Posterior cingulate gyrus (tissue), 11 donors: ENCODE results near the gene DNM3.
"Not testable (repeated sequence)": the region's sequence is repeated elsewhere in the genome, so short reads cannot be mapped to it uniquely, and the experiment has no call there.

Experiments used
- DNase-seq, 10 donors: peaks; one replicate each; pipeline versions ENCODE4 v3.0.0 to v3.0.0-alpha.2; 2020 to 2021; ENCODE audit warnings: mixed read lengths in 3 of 10
- intact Hi-C: fragments of 100-400 bp; cut with DNase I; formaldehyde crosslinking; loops from one replicate; pipeline ENCODE4 v1.15.1; 2023

Gene DNM3

GRCh38 chr1:172286629-172287076, 445.4 kb downstream of the DNM3 start:
- DNase-seq: no peak
- intact Hi-C loops: no loop called here

- peak in 3 of 10 donors; percentile 15 to 22 (median 22) for DNase-seq
- intact Hi-C loops: no loop called here
These were observed 445.9 kb downstream of the DNM3 start for GRCh38 chr1:172287208-172287607.

DNA sequence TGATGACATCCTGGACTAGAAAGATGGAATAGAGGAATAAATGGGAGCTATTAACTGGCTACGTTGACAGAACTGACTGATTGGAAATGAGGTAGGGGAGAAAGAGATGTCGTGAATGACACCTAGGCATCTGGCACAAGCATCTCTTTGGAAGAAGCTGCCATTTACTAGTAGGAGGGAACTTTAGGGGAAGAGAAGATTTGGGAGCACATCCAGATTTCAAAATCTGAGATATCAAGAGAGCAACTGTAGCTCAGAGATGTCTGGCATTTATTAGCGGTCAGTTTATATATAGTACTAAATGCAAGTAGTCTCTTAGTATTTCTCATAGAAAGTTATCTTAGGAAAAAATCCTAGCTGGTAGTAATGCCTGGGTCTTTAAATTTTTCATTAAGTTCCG, 447.3 kb downstream of the DNM3 start:
- no peak for DNase-seq
- intact Hi-C loops: no loop called here

GRCh38 chr1:172289448-172289847, 448.1 kb downstream of the DNM3 start:
- intact Hi-C loops: no loop called here
- DNase-seq: no peak

DNA sequence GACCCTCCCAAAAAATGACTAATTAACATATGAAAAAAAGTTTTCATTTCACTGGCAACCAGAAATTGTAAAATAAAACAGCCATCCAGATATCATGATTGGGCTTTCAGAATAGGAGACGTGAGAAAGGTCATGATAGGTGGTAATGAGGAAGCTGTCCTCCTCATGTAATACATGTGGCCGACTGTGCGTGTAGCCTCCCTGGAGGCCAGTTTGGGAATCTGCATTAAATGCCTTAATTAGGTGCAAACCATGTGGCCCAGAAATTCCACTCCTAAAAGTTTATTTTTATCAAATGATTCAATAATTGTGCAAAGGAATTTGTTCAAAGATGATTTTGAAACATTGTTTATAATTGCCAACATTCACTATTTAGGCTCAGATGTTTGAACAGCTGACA, 451.5 kb downstream of the DNM3 start:
- DNase-seq: no peak
- intact Hi-C loops: no loop called here

- intact Hi-C loops: no loop called here
- no peak for DNase-seq
These were observed 452.1 kb downstream of the DNM3 start for GRCh38 chr1:172293429-172293828.

DNA sequence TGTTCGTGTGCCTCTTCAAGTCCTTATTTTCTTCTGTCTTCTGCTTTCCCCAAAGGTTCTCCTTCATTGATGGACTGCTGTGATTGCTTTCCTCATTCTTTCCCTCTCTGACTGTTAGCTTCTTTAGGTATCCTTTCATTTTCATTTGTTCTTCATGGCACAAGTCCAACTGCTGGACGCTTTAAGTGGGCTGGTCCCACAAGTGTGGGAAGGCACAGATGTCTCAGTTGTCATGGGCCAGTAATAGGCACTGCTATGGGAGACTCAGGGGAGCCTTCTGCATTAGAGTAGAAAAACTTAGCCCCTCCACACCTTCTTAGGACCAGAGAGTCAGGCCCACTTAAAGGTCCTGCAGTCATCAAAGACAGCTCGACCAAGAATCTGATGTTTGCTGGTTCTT, 456.8 kb downstream of the DNM3 start:
- intact Hi-C loops: no loop called here
- DNase-seq: no peak

DNA sequence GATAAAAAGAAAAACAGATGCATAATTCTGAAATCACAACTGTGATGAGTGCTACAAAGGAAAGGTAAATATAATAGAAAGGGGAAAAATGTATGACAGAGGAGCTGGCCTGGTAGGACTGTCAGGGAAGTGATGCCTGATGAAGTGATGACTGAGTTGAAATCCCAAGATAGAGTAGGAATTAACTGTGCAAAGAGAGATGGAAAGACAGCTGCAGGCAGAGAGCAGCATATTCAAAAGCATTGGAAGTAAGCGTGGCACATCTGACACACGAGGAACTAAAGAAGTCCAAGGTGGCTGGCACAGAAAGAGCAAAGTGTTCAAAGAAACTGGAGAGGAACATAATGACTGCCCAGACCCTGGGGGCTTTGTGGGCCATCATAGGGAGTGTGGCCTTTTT, 457.6 kb downstream of the DNM3 start:
- intact Hi-C loops: no loop called here
- no peak for DNase-seq

- intact Hi-C loops: no loop called here
- DNase-seq: no peak
These were observed 458.2 kb downstream of the DNM3 start for GRCh38 chr1:172299515-172299914.

- DNase-seq, intact Hi-C loops: not testable (repeated sequence)
These were observed 466.2 kb downstream of the DNM3 start for GRCh38 chr1:172307508-172307907.

GRCh38 chr1:172308142-172308541, 466.8 kb downstream of the DNM3 start:
- intact Hi-C loops: no loop called here
- no peak for DNase-seq

DNA sequence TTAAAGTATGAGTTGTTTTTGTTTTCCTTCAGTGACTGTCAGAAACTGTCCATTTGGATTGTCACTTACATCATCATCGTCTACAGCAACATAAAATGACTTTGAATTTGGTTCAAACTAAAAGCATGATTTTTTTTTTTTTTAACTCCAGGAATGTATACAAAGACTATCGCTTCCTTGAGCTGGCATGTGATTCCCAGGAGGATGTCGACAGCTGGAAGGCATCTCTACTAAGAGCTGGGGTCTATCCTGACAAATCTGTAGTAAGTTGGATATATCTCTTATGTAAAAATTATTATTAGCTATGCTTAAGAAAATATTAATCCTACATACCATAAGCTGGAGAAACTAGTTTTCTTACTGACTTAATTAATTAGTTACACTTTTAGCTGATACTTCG, 467.3 kb downstream of the DNM3 start:
- intact Hi-C loops: no loop called here
- no peak for DNase-seq

DNA sequence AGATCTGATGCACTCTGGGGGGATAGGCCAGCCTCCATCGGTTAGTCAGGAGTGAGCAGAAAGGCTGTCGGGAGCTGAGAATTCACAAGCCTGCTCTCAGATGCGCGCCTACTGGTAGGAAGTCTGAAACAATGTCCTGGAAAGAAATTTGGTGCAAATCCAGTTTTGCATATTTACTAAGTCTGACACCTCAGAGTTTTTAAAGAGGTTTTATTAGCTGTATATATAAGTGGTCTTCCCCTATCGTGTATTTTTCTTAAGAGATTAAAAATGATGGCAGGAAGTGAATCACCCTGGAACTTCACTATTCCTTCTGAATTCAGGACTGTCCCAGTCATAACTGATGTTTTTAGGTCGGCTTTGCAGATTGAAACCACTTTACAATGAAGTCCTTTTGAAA, 479.4 kb downstream of the DNM3 start:
- DNase-seq: no peak
- intact Hi-C loops: no loop called here

DNA sequence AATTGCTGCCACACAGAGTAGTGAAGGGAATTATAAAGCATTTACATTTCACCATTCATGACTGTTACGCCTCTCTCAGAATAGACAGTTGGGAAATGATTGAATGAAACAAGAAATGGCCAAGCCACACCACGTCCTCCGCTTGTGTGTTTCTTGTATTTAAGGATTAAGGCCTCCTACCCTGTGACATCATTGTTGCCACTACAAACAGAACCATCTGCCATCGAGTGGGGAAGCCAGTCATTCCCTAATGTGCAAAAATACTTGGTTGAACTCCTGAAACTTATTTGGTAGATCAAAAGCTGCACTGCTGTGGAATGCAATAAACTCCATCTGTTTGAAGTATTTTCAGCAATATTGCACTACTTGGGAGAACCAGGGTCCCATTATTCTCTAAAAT, 480.2 kb downstream of the DNM3 start:
- intact Hi-C loops: no loop called here

DNA sequence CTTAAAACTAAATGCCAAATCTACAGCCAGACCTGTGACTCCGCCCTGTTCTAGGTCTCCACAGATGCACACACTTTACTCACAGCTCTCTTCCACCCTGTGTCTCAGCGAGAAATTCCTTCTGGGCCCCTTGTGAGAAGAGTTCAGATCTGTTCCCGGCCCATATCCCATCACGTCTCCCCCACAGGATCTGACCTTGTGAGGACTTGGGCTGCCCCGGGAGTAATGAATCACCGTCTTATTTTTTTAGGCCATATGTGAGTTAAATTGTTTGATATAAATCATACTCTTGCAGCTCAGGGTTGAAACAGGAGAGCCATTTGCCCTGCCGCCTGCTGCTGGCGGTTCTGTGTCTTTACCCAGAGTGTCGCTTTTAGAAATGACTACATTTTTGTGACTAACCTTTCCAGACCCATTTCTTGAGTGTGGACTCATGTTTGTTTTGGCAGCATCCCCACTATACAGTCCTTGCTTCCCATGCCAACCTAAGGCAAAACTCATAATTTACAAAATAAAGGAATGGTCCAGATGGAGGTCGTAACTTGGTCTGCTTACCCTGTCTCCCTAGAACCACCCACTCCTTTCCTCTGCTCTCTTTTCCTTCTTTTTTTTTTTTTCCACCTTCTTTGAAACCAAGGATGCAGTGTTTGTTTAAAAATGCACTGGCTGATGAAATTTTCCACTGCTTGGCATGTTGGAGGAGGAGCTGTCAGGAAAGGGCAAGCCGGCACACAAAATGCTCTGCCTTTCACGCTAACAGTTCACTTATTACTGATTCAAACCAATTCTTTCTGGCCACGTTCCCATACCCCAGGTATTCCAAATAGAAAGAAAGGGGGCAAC, 481.1 kb downstream of the DNM3 start:
- intact Hi-C loops: no loop called here
- DNase-seq: no peak

More for the DNA sequence above, 480.2 kb downstream of the DNM3 start:
- no peak for DNase-seq

GRCh38 chr1:172323686-172324085, 482.4 kb downstream of the DNM3 start:
- intact Hi-C loops: no loop called here
- no peak for DNase-seq

GRCh38 chr1:172324086-172324485, 482.8 kb downstream of the DNM3 start:
- DNase-seq: no peak
- intact Hi-C loops: no loop called here

DNA sequence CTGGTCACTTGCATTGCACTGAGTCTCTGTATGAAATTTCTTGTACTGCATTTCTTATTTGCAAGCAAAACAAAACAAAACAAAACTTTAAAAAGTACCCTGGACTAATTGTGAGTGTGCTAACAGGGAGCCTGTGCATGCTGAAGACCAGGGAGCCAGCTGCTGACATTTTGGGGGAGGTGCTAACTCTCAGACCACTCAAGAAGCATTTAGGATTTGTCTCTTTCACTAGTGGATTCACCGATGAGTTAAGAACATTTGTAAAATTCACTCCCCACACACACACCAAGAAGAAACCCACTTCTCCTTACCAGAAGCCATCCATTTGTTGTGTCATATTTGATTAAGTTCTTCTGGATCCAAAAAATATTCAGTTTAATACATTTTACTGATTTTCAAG, 483.5 kb downstream of the DNM3 start:
- intact Hi-C loops: no loop called here
- no peak for DNase-seq

DNA sequence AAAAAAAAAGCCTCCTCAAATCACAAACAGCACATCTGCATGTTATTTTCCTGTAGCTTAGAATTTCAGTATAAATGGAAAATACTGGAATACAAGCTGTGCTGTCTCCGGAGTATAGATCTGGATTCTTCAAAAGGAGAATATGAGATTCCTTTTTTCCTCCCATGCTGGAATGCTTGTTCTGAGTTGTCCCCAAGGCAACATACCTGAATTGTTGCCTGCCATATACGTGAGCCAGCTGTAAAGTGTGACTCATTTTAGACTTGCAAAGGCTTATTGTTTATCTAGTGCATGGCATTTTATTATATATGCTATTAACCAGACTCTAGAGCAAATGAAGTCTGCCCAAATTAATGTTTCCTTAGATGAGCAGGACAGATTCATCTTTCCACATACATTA, 484.2 kb downstream of the DNM3 start:
- DNase-seq: no peak
- intact Hi-C loops: no loop called here

- intact Hi-C loops: no loop called here
These were observed 484.8 kb downstream of the DNM3 start for GRCh38 chr1:172326136-172326535.

GRCh38 chr1:172328266-172328665, 487.0 kb downstream of the DNM3 start:
- intact Hi-C loops: no loop called here
- no peak for DNase-seq

More at GRCh38 chr1:172326136-172326535, 484.8 kb downstream of the DNM3 start:
- DNase-seq: no peak

DNA sequence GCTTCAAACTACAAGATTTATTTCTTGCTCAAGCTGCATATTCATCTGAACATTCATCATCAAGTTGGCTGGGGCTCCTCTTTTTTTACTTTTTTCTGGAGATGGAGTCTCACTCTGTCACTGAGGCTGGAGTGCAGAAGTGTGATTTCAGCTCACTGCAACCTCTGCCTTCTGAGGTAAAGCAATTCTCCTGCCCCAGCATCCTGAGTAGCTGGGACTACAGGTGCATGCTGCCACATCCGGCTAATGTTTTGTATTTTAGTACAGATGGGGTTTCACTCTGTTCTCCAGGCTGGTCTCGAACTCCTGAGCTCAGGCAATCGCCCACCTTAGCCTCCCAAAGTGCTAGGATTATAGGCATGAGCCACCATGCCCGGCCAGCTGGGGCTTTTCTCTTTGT, 490.9 kb downstream of the DNM3 start:
- no peak for DNase-seq

GRCh38 chr1:172335377-172335776, 494.1 kb downstream of the DNM3 start:
- no peak for DNase-seq
- intact Hi-C loops: no loop called here

More for the DNA sequence above, 490.9 kb downstream of the DNM3 start:
- intact Hi-C loops: no loop called here
